Neural progenitor cell (in vitro differentiated cells): ENCODE measurements around the gene APC. TPM values are rescaled to one million over a fixed set of nuclear protein-coding genes. Genes with fewer than 3 reads are reported as not detected.

Source experiments
- DNase-seq: peaks from one replicate; pipeline ENCODE4 v3.0.0-alpha.2; 2016; ENCODE audit warnings: low spot score
- H2AFZ ChIP-seq: fragments of 200-600 bp; sonication (generic); replicated peaks from 2 replicates; pipeline ENCODE4 v1.6.1; 2016; ENCODE audit warnings: antibody characterized with exemption
- H3F3A ChIP-seq: fragments of 200-600 bp; sonication (generic); 2 replicates; pipeline ENCODE4 v1.6.1; 2016; ENCODE audit warnings: antibody characterized with exemption, low read depth
- H3K27ac ChIP-seq: fragments of 200-600 bp; sonication (generic); 2 replicates; pipeline ENCODE4 v1.5.1; 2016; ENCODE audit warnings: mild to moderate bottlenecking
- H3K27me3 ChIP-seq: fragments of 200-600 bp; sonication (generic); 2 replicates; pipeline ENCODE4 v1.6.1; 2016; ENCODE audit warnings: mild to moderate bottlenecking, moderate library complexity
- H3K36me3 ChIP-seq: fragments of 200-600 bp; sonication (generic); 2 replicates; pipeline ENCODE4 v1.5.1; 2016
- H3K4me1 ChIP-seq: fragments of 200-600 bp; sonication (generic); 2 replicates; pipeline ENCODE4 v1.6.1; 2016; ENCODE audit warnings: mixed run types
- H3K4me2 ChIP-seq: fragments of 200-600 bp; sonication (generic); 2 replicates; pipeline ENCODE4 v1.6.1; 2016
- H3K4me3 ChIP-seq: fragments of 200-600 bp; sonication (generic); 2 replicates; pipeline ENCODE4 v1.5.1; 2016
- H3K79me2 ChIP-seq: fragments of 200-600 bp; sonication (generic); 2 replicates; pipeline ENCODE4 v1.6.1; 2016; ENCODE audit warnings: low read depth
- H3K9ac ChIP-seq: fragments of 200-600 bp; sonication (generic); 2 replicates; pipeline ENCODE4 v1.6.1; 2016
- H3K9me3 ChIP-seq: fragments of 200-600 bp; sonication (generic); 2 replicates; pipeline ENCODE4 v1.5.1; 2016; ENCODE audit warnings: low read depth
- H4K20me1 ChIP-seq: fragments of 200-600 bp; sonication (generic); 2 replicates; pipeline ENCODE4 v1.6.1; 2016; ENCODE audit warnings: low read depth
- H3K27ac Mint-ChIP-seq: 3 replicates; pipeline ENCODE4 v1.8.0; 2021; ENCODE audit warnings: mixed read lengths
- H3K27me3 Mint-ChIP-seq: 2 replicates; pipeline ENCODE4 v1.8.0; 2022; ENCODE audit warnings: low read depth, mild to moderate bottlenecking, inconsistent platforms, moderate library complexity, mixed read lengths; ENCODE audit not compliant: insufficient read depth
- H3K36me3 Mint-ChIP-seq: 3 replicates; pipeline ENCODE4 v1.8.0; 2021; ENCODE audit warnings: mixed read lengths
- H3K4me1 Mint-ChIP-seq: 3 replicates; pipeline ENCODE4 v1.8.0; 2021; ENCODE audit warnings: mixed read lengths
- H3K4me3 Mint-ChIP-seq: 3 replicates; pipeline ENCODE4 v1.8.0; 2021; ENCODE audit warnings: mild to moderate bottlenecking, moderate library complexity, mixed read lengths
- H3K9me3 Mint-ChIP-seq: 3 replicates; pipeline ENCODE4 v1.8.0; 2020; ENCODE audit warnings: mixed read lengths
- EZH2 ChIP-seq: fragments of 200-600 bp; sonication (generic); IDR thresholded peaks from 2 replicates; pipeline ENCODE4 v1.6.1; 2017; ENCODE audit warnings: antibody characterized with exemption, mild to moderate bottlenecking, moderate library complexity
- EZH2phosphoT487 ChIP-seq: fragments of 200-600 bp; sonication (generic); IDR thresholded peaks from 2 replicates; pipeline ENCODE4 v1.6.1; 2017; ENCODE audit warnings: antibody characterized with exemption
- total RNA-seq: library from RNA; depleted of rRNA; stranded (reverse); fragments of >200 nt; gene quantifications from 2 replicates; pipeline ENCODE4 v1.2.3, GENCODE V29; 2015; ENCODE audit warnings: low replicate concordance
- TF ChIP-seq, protein P1 (sequence below): fragments of 200-600 bp; sonication (generic); IDR thresholded peaks from 2 replicates; pipeline ENCODE4 v1.5.1; 2017; ENCODE audit warnings: antibody characterized with exemption, mild to moderate bottlenecking

Gene APC
- total RNA-seq, 1 donor from 2014 or later, result 39.7 TPM

DNA sequence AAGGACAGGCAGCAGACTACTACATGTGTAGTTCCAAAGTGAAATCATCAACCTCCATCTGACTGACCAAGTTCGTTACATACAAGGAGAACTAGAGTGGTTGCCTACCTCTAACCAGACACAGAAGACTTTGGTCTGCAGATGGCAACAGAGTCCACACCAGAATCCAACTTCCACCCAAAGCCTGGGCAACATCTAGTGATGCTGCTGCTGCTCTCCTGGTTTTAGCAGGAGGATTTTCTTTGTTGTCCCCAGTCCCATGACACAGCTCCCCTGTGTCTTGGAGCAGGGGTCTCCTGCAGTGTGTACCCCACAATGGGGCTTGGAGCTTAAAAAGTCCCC, 46.4 kb upstream of the APC start:
- DNase-seq, result no peak
- no peaks in the 10 kb centered on the region for H3K36me3 ChIP-seq
- H3K4me1 ChIP-seq, result peaks cover 28% of the 10 kb centered on the region
- H3K27me3 Mint-ChIP-seq, result no peaks in the 10 kb centered on the region
- no peak overlapping the region for H3K27ac ChIP-seq
- no peaks in the 10 kb centered on the region for H3K27me3 ChIP-seq
- no peak overlapping the region for H3K27ac Mint-ChIP-seq
- H4K20me1 ChIP-seq, result no peaks in the 10 kb centered on the region
- H3K36me3 Mint-ChIP-seq, result no peaks in the 10 kb centered on the region
- no peak overlapping the region for H3K4me2 ChIP-seq
- TF ChIP-seq EZH2phosphoT487 (no peak), EZH2 (no peak)
- TF ChIP-seq, protein P1, sequence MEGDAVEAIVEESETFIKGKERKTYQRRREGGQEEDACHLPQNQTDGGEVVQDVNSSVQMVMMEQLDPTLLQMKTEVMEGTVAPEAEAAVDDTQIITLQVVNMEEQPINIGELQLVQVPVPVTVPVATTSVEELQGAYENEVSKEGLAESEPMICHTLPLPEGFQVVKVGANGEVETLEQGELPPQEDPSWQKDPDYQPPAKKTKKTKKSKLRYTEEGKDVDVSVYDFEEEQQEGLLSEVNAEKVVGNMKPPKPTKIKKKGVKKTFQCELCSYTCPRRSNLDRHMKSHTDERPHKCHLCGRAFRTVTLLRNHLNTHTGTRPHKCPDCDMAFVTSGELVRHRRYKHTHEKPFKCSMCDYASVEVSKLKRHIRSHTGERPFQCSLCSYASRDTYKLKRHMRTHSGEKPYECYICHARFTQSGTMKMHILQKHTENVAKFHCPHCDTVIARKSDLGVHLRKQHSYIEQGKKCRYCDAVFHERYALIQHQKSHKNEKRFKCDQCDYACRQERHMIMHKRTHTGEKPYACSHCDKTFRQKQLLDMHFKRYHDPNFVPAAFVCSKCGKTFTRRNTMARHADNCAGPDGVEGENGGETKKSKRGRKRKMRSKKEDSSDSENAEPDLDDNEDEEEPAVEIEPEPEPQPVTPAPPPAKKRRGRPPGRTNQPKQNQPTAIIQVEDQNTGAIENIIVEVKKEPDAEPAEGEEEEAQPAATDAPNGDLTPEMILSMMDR, result no peak
- no peaks in the 10 kb centered on the region for H3K79me2 ChIP-seq
- H3K4me3 Mint-ChIP-seq, result no peak overlapping the region
- no peaks in the 10 kb centered on the region for H3K9me3 Mint-ChIP-seq
- H3F3A ChIP-seq, result no peaks in the 10 kb centered on the region
- peaks cover 5% of the 10 kb centered on the region for H3K4me1 Mint-ChIP-seq
- no peak overlapping the region for H2AFZ ChIP-seq
- H3K9me3 ChIP-seq, result no peaks in the 10 kb centered on the region
- H3K4me3 ChIP-seq, result no peak overlapping the region
- H3K9ac ChIP-seq, result no peak overlapping the region

DNA sequence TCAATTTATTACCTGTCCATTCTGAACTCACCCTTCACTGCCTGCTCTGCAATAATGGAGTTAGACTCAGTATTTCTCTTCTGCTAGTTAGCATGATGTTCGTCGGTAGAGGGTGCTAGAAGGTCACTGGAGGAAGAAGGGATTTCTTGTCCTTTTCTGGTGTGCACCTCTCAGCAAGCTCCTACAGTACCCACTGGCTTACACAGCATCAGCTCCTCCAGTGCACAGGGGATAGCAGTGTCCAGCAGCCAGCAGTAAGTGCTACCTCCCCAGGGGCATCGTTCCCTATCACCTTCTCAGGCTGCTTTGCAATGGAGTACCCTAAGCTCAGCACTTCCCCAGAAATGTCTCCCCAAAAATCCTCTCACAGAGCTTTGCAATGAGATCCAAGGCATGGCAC, 45.9 kb upstream of the APC start:
- H3K36me3 ChIP-seq, result no peaks in the 10 kb centered on the region
- H3K27ac ChIP-seq, result no peak overlapping the region
- Mint-ChIP-seq H3K27me3 (no peaks in the 10 kb centered on the region), H3K4me3 (no peak overlapping the region), H3K4me1 (peaks cover 5% of the 10 kb centered on the region), H3K9me3 (no peaks in the 10 kb centered on the region), H3K36me3 (no peaks in the 10 kb centered on the region), H3K27ac (no peak overlapping the region)
- no peaks in the 10 kb centered on the region for H3K79me2 ChIP-seq
- peak; percentile 22 for DNase-seq
- H3K9me3 ChIP-seq, result no peaks in the 10 kb centered on the region
- no peak for TF ChIP-seq EZH2phosphoT487
- TF ChIP-seq, protein P1, result peak; percentile 30
- no peaks in the 10 kb centered on the region for H3K27me3 ChIP-seq
- no peak overlapping the region for H3K4me3 ChIP-seq
- no peak overlapping the region for H3K9ac ChIP-seq
- H4K20me1 ChIP-seq, result no peaks in the 10 kb centered on the region
- H3K4me1 ChIP-seq, result peaks cover 23% of the 10 kb centered on the region
- H2AFZ ChIP-seq, result no peak overlapping the region
- H3K4me2 ChIP-seq, result no peak overlapping the region
- no peaks in the 10 kb centered on the region for H3F3A ChIP-seq

DNA sequence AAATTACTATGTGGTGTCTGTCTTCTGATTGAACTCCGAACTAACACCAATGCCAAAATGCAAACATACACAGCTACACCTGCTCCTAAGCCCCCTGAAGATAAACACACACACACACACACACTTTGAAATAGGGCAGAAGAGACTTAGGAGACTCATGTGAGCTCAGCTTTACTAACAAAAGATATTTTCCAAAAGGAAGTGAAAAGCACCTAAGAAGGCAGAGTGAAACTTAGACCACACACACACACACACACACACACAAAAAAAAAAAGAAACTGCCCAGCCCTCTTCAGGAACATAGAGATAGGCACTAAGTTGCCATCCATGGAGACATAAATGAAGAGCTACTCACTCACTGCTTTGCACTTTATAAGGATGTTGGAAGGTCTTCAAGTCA, 45.2 kb upstream of the APC start:
- no peaks in the 10 kb centered on the region for H3K36me3 ChIP-seq
- no peak for DNase-seq
- no peaks in the 10 kb centered on the region for H3K79me2 ChIP-seq
- H3K27me3 Mint-ChIP-seq, result no peaks in the 10 kb centered on the region
- H3K4me2 ChIP-seq, result no peak overlapping the region
- H3K9me3 ChIP-seq, result no peaks in the 10 kb centered on the region
- H3K4me1 Mint-ChIP-seq, result peaks cover 5% of the 10 kb centered on the region
- H3F3A ChIP-seq, result no peaks in the 10 kb centered on the region
- H3K27ac ChIP-seq, result no peak overlapping the region
- no peaks in the 10 kb centered on the region for H4K20me1 ChIP-seq
- H3K4me1 ChIP-seq, result peaks cover 16% of the 10 kb centered on the region
- no peaks in the 10 kb centered on the region for H3K9me3 Mint-ChIP-seq
- H3K27me3 ChIP-seq, result no peaks in the 10 kb centered on the region
- H3K36me3 Mint-ChIP-seq, result no peaks in the 10 kb centered on the region
- H3K4me3 Mint-ChIP-seq, result no peak overlapping the region
- TF ChIP-seq EZH2phosphoT487 (no peak), EZH2 (no peak)
- TF ChIP-seq, protein P1, result no peak
- no peak overlapping the region for H3K27ac Mint-ChIP-seq
- no peak overlapping the region for H3K4me3 ChIP-seq
- no peak overlapping the region for H3K9ac ChIP-seq
- no peak overlapping the region for H2AFZ ChIP-seq

DNA sequence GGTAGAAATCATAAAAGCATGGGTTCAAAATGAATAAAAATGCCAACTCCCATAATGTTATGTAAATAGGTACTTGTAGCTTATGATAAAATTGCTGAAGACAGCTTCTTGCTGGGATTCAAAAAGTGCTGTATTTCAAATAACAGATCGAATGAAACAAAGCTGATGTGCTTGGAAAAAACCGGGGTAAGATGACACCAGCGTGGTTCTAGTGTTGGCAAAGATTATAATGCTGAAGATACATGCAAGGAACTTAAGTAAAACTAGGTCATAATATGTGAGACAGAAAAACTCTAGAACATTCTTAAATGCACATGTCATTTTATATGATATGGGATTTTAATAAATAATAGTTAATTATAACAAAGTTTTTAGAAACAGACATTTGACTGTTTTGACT, 44.4 kb upstream of the APC start:
- Mint-ChIP-seq H3K9me3 (no peaks in the 10 kb centered on the region), H3K27ac (no peak overlapping the region), H3K4me3 (no peak overlapping the region), H3K4me1 (peaks cover 5% of the 10 kb centered on the region), H3K27me3 (no peaks in the 10 kb centered on the region), H3K36me3 (no peaks in the 10 kb centered on the region)
- no peak overlapping the region for H2AFZ ChIP-seq
- H3K9ac ChIP-seq, result no peak overlapping the region
- H3K4me2 ChIP-seq, result no peak overlapping the region
- DNase-seq, result no peak
- no peak overlapping the region for H3K4me3 ChIP-seq
- H3K79me2 ChIP-seq, result no peaks in the 10 kb centered on the region
- no peaks in the 10 kb centered on the region for H3F3A ChIP-seq
- no peaks in the 10 kb centered on the region for H4K20me1 ChIP-seq
- H3K9me3 ChIP-seq, result no peaks in the 10 kb centered on the region
- TF ChIP-seq EZH2 (no peak), EZH2phosphoT487 (no peak)
- TF ChIP-seq, protein P1, result no peak
- H3K27ac ChIP-seq, result no peak overlapping the region
- H3K27me3 ChIP-seq, result no peaks in the 10 kb centered on the region
- H3K4me1 ChIP-seq, result peaks cover 11% of the 10 kb centered on the region
- no peaks in the 10 kb centered on the region for H3K36me3 ChIP-seq
